Ishikawa (cell line): ENCODE data around the gene KRT79.

ENCODE experiments used
- CEBPB ChIP-seq: IDR thresholded peaks from 2 replicates; pipeline ENCODE4 v1.6.1; 2012
- CREB1 ChIP-seq: IDR thresholded peaks from 2 replicates; pipeline ENCODE4 v1.6.1; 2012; ENCODE audit warnings: low read depth
- EGR1 ChIP-seq: IDR thresholded peaks from 2 replicates; pipeline ENCODE4 v1.6.1; 2012
- EP300 ChIP-seq: IDR thresholded peaks from 2 replicates; pipeline ENCODE4 v1.6.1; 2012; ENCODE audit warnings: borderline replicate concordance
- FOXM1 ChIP-seq: IDR thresholded peaks from 2 replicates; pipeline ENCODE4 v1.6.1; 2012; ENCODE audit warnings: low read depth, borderline replicate concordance
- NFIC ChIP-seq: IDR thresholded peaks from 2 replicates; pipeline ENCODE4 v1.6.1; 2012
- RAD21 ChIP-seq: IDR thresholded peaks from 2 replicates; pipeline ENCODE4 v1.6.1; 2012; ENCODE audit warnings: low read depth
- TAF1 ChIP-seq: IDR thresholded peaks from 2 replicates; pipeline ENCODE4 v1.6.1; 2012; ENCODE audit warnings: low read depth, mild to moderate bottlenecking
- TCF12 ChIP-seq: IDR thresholded peaks from 2 replicates; pipeline ENCODE4 v1.6.1; 2012; ENCODE audit warnings: low read depth
- TEAD4 ChIP-seq: IDR thresholded peaks from 2 replicates; pipeline ENCODE4 v1.6.1; 2012
- YY1 ChIP-seq: IDR thresholded peaks from 2 replicates; pipeline ENCODE4 v1.6.1; 2012; ENCODE audit warnings: low read depth
- ZBTB7A ChIP-seq: IDR thresholded peaks from 2 replicates; pipeline ENCODE4 v1.6.1; 2012; ENCODE audit warnings: low read depth
- TF ChIP-seq, protein P1 (sequence below): IDR thresholded peaks from 2 replicates; pipeline ENCODE4 v1.6.1; 2012; ENCODE audit warnings: low read depth, mild to moderate bottlenecking
- TF ChIP-seq, protein P2 (sequence below): IDR thresholded peaks from 2 replicates; pipeline ENCODE4 v1.6.1; 2012
- TF ChIP-seq, protein P3 (sequence below): IDR thresholded peaks from 2 replicates; pipeline ENCODE4 v1.6.1; 2012

Gene KRT79

DNA sequence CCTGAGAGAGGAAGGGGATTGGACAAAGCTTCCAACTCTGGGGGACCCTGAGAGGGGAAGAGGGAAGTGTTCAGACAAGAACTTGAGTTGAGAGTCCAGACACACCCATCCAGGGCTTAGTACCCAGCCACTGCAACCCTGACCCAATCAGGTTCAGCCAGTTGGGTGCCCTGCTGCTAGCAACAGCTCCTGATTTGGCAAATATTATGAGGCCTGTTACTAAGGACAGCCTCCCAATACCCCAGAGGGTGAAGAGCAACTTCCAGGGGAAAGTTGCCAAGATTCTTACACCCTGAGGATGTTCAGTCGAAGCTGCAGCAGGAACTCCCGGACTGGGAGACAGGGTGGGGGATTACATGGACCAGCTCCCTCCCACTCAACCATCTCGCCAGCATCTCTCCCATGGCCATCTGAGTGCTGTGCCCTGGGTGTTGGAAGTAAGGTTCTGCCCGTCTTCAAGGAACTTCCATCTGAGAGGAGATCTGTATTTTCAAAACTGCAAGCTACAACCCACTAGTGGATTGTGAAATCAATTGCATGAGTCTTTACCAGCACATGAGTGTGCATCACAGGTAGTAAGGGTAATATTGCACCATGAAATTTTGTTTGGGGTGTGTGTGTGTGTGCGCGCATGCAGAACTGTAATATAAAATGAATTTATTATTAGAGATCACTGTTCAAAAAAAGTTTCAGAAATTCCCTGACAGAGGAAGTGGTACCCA, 26.2 kb upstream of the KRT79 start:
- TF ChIP-seq ZBTB7A (no peak), EGR1 (no peak), FOXM1 (no peak), EP300 (no peak), CEBPB (0 out of 2 replicates have a peak, but pooled peaks have one; percentile 32), NFIC (peak; percentile 67; the same call in 1 of the 2 replicates)
- TF ChIP-seq, protein P1, sequence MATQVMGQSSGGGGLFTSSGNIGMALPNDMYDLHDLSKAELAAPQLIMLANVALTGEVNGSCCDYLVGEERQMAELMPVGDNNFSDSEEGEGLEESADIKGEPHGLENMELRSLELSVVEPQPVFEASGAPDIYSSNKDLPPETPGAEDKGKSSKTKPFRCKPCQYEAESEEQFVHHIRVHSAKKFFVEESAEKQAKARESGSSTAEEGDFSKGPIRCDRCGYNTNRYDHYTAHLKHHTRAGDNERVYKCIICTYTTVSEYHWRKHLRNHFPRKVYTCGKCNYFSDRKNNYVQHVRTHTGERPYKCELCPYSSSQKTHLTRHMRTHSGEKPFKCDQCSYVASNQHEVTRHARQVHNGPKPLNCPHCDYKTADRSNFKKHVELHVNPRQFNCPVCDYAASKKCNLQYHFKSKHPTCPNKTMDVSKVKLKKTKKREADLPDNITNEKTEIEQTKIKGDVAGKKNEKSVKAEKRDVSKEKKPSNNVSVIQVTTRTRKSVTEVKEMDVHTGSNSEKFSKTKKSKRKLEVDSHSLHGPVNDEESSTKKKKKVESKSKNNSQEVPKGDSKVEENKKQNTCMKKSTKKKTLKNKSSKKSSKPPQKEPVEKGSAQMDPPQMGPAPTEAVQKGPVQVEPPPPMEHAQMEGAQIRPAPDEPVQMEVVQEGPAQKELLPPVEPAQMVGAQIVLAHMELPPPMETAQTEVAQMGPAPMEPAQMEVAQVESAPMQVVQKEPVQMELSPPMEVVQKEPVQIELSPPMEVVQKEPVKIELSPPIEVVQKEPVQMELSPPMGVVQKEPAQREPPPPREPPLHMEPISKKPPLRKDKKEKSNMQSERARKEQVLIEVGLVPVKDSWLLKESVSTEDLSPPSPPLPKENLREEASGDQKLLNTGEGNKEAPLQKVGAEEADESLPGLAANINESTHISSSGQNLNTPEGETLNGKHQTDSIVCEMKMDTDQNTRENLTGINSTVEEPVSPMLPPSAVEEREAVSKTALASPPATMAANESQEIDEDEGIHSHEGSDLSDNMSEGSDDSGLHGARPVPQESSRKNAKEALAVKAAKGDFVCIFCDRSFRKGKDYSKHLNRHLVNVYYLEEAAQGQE = no peak

DNA sequence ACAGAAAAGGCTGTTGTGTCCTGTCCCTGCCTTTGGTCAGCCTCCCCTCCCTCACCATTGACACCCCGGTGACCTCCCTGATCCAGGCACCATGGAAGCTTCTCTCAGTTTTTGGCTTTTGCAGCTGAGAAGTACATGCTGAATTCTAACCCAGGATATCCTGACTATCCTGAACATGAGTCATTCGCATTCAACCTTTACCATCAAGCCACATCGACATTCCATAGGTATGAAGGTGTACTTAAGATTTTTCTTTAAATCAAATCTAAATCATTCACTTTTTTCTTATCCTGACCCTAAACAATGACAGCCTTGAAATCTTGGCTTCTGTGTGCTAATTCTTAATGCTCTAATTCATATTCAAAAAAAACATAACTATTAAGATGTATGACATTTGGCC, 23.4 kb upstream of the KRT79 start:
- TF ChIP-seq, protein P1 = no peak
- TF ChIP-seq, protein P2, sequence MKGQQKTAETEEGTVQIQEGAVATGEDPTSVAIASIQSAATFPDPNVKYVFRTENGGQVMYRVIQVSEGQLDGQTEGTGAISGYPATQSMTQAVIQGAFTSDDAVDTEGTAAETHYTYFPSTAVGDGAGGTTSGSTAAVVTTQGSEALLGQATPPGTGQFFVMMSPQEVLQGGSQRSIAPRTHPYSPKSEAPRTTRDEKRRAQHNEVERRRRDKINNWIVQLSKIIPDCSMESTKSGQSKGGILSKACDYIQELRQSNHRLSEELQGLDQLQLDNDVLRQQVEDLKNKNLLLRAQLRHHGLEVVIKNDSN = no peak
- TF ChIP-seq TCF12 (no peak), FOXM1 (no peak), EP300 (no peak), CREB1 (no peak), NFIC (no peak)

DNA sequence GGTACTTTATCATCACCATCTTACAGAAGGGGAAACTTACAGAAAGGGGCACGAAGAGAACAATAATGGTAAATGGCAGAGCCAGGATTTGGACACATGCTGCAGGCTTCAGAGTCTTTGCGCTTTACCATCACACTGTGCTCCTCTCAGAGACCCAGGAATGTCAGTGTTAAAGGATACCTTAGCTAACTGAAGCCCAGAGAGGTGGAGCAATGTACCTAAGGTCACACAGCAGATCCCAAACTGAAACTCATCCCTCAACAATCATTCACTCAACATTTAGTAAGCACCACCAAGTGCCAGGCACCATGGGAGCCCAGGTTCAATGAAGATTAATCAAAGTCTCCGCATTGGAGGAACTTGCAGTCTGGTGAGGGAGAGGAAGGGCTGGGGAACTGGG, 22.7 kb upstream of the KRT79 start:
- no peak for TF ChIP-seq NFIC
- TF ChIP-seq RAD21 = no peak
- no peak for TF ChIP-seq FOXM1
- no peak for TF ChIP-seq CREB1

DNA sequence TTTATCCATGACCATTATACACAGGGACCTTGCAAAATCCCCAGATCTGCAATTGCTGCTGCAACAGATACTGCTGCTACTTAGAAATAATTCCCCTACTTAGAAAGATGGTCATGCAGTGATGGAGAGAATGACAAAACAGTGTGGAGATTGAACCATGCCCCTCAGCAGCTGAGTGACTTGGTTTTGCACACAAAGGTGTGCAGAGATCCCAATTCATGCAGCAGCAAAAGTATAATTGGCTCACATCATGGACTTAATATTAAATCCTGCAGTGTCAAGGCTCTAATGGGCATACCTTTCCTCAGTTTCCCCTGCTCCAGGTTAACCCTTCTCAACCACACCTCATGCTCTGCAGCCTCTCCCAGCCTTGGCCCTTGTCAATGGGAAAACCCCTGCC, 17.7 kb upstream of the KRT79 start:
- no peak for TF ChIP-seq TCF12
- TF ChIP-seq TAF1 = no peak
- no peak for TF ChIP-seq RAD21
- no peak for TF ChIP-seq CEBPB
- no peak for TF ChIP-seq CREB1
- TF ChIP-seq, protein P1 = no peak
- TF ChIP-seq EGR1 = no peak
- no peak for TF ChIP-seq TEAD4
- TF ChIP-seq ZBTB7A = no peak
- no peak for TF ChIP-seq NFIC
- no peak for TF ChIP-seq EP300

GRCh38 chr12:52850681-52851080, 16.6 kb upstream of the KRT79 start:
- TF ChIP-seq YY1 = no peak

GRCh38 chr12:52849511-52849910, 15.4 kb upstream of the KRT79 start:
- TF ChIP-seq, protein P1 = no peak
- TF ChIP-seq YY1 = no peak
- TF ChIP-seq, protein P3, sequence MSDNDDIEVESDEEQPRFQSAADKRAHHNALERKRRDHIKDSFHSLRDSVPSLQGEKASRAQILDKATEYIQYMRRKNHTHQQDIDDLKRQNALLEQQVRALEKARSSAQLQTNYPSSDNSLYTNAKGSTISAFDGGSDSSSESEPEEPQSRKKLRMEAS = no peak
- no peak for TF ChIP-seq ZBTB7A
- no peak for TF ChIP-seq TCF12
- no peak for TF ChIP-seq FOXM1
- no peak for TF ChIP-seq TAF1
- no peak for TF ChIP-seq RAD21
- no peak for TF ChIP-seq NFIC
- TF ChIP-seq EP300 = no peak
- no peak for TF ChIP-seq TEAD4
- TF ChIP-seq, protein P2 = no peak
- TF ChIP-seq EGR1 = no peak
- TF ChIP-seq CREB1 = no peak
- TF ChIP-seq CEBPB = no peak
